T-helper 1 cell treated with Interleukin-12 subunit alpha and Interleukin-12 subunit beta and Interleukin-4 antibody, amounts not matched to agents 30 μg/mL and 1 μg/mL, for 36 hours (primary cell): ENCODE results near the gene S100A16.

Source experiments
- H3K27ac Mint-ChIP-seq: one replicate; pipeline ENCODE4 v1.8.0; 2021; ENCODE audit warnings: mild to moderate bottlenecking, mixed read lengths
- H3K27me3 Mint-ChIP-seq: one replicate; pipeline ENCODE4 v1.8.0; 2021; ENCODE audit warnings: low read depth, mixed read lengths
- H3K36me3 Mint-ChIP-seq: one replicate; pipeline ENCODE4 v1.8.0; 2021; ENCODE audit warnings: low read depth, mixed read lengths
- H3K4me1 Mint-ChIP-seq: one replicate; pipeline ENCODE4 v1.8.0; 2021; ENCODE audit warnings: low read depth, mixed read lengths
- H3K4me3 Mint-ChIP-seq: one replicate; pipeline ENCODE4 v1.8.0; 2021; ENCODE audit warnings: mild to moderate bottlenecking, moderate library complexity, mixed read lengths
- H3K9me3 Mint-ChIP-seq: one replicate; pipeline ENCODE4 v1.8.0; 2021; ENCODE audit warnings: mixed read lengths

Gene S100A16

GRCh38 chr1:153629971-153630370, 17.0 kb upstream of the S100A16 start:
- H3K27ac Mint-ChIP-seq, result no peak overlapping the region
- H3K27me3 Mint-ChIP-seq, result no peaks in the 10 kb centered on the region

GRCh38 chr1:153629343-153629665, 16.4 kb upstream of the S100A16 start:
- no peak overlapping the region for H3K4me3 Mint-ChIP-seq
- no peak overlapping the region for H3K27ac Mint-ChIP-seq
- peaks cover 12% of the 10 kb centered on the region for H3K4me1 Mint-ChIP-seq
- peaks cover 2% of the 10 kb centered on the region for H3K36me3 Mint-ChIP-seq
- H3K9me3 Mint-ChIP-seq, result no peaks in the 10 kb centered on the region
- H3K27me3 Mint-ChIP-seq, result no peaks in the 10 kb centered on the region

More at GRCh38 chr1:153629971-153630370, 17.0 kb upstream of the S100A16 start:
- Mint-ChIP-seq H3K4me1 (peaks cover 12% of the 10 kb centered on the region), H3K4me3 (no peak overlapping the region), H3K9me3 (no peaks in the 10 kb centered on the region), H3K36me3 (peaks cover 6% of the 10 kb centered on the region)

GRCh38 chr1:153628638-153629342, 15.9 kb upstream of the S100A16 start:
- H3K4me1 Mint-ChIP-seq, result peaks cover 12% of the 10 kb centered on the region
- H3K27ac Mint-ChIP-seq, result no peak overlapping the region
- no peaks in the 10 kb centered on the region for H3K36me3 Mint-ChIP-seq
- no peaks in the 10 kb centered on the region for H3K9me3 Mint-ChIP-seq
- no peaks in the 10 kb centered on the region for H3K27me3 Mint-ChIP-seq
- no peak overlapping the region for H3K4me3 Mint-ChIP-seq

GRCh38 chr1:153627715-153628626, 15.0 kb upstream of the S100A16 start, which contains the start of gene S100A1:
Gene S100A1 (plus strand): TSS chr1:153628434. CDS start chr1:153630522, 2,088 bp downstream.
- no peaks in the 10 kb centered on the region for H3K9me3 Mint-ChIP-seq
- no peak within 1 kb of the TSS for H3K27ac Mint-ChIP-seq
- no peak within 1 kb of the TSS for H3K4me3 Mint-ChIP-seq
- H3K27me3 Mint-ChIP-seq, result no peaks in the 10 kb centered on the region
- peaks cover 8% of the 10 kb centered on the region for H3K4me1 Mint-ChIP-seq
- no peaks in the 10 kb centered on the region for H3K36me3 Mint-ChIP-seq

GRCh38 chr1:153626904-153627714, 14.2 kb upstream of the S100A16 start, which contains the start of gene S100A13:
Gene S100A13 (minus strand): TSS chr1:153627505. CDS start chr1:153626472, 1,033 bp downstream.
- no peak within 1 kb of the TSS for H3K4me3 Mint-ChIP-seq

GRCh38 chr1:153626477-153626903, 13.6 kb upstream of the S100A16 start:
- H3K36me3 Mint-ChIP-seq, result no peaks in the 10 kb centered on the region
- no peaks in the 10 kb centered on the region for H3K9me3 Mint-ChIP-seq
- no peaks in the 10 kb centered on the region for H3K27me3 Mint-ChIP-seq
- H3K4me1 Mint-ChIP-seq, result peaks cover 2% of the 10 kb centered on the region
- H3K27ac Mint-ChIP-seq, result no peak overlapping the region
- no peak overlapping the region for H3K4me3 Mint-ChIP-seq

More at GRCh38 chr1:153626904-153627714, 14.2 kb upstream of the S100A16 start, which contains the start of gene S100A13:
- H3K4me1 Mint-ChIP-seq, result peaks cover 4% of the 10 kb centered on the region
- no peaks in the 10 kb centered on the region for H3K27me3 Mint-ChIP-seq
- no peak within 1 kb of the TSS for H3K27ac Mint-ChIP-seq
- no peaks in the 10 kb centered on the region for H3K9me3 Mint-ChIP-seq
- no peaks in the 10 kb centered on the region for H3K36me3 Mint-ChIP-seq

- Mint-ChIP-seq H3K27me3 (no peaks in the 10 kb centered on the region), H3K9me3 (no peaks in the 10 kb centered on the region), H3K36me3 (no peaks in the 10 kb centered on the region), H3K4me3 (no peak overlapping the region), H3K4me1 (no peaks in the 10 kb centered on the region), H3K27ac (no peak overlapping the region)
Observed at GRCh38 chr1:153624965-153625611, 12.2 kb upstream of the S100A16 start.

GRCh38 chr1:153623101-153623500, 10.2 kb upstream of the S100A16 start:
- H3K27me3 Mint-ChIP-seq, result no peaks in the 10 kb centered on the region
- H3K36me3 Mint-ChIP-seq, result no peaks in the 10 kb centered on the region
- no peak overlapping the region for H3K27ac Mint-ChIP-seq
- no peaks in the 10 kb centered on the region for H3K9me3 Mint-ChIP-seq
- no peak overlapping the region for H3K4me3 Mint-ChIP-seq
- no peaks in the 10 kb centered on the region for H3K4me1 Mint-ChIP-seq

GRCh38 chr1:153619171-153619570, 6.2 kb upstream of the S100A16 start:
- Mint-ChIP-seq H3K27me3 (no peaks in the 10 kb centered on the region), H3K4me3 (no peak overlapping the region)

GRCh38 chr1:153617663-153618062, 4.7 kb upstream of the S100A16 start:
- Mint-ChIP-seq H3K27me3 (no peaks in the 10 kb centered on the region), H3K9me3 (no peaks in the 10 kb centered on the region), H3K27ac (no peak overlapping the region)

More at GRCh38 chr1:153619171-153619570, 6.2 kb upstream of the S100A16 start:
- H3K27ac Mint-ChIP-seq, result no peak overlapping the region
- no peaks in the 10 kb centered on the region for H3K36me3 Mint-ChIP-seq
- no peaks in the 10 kb centered on the region for H3K9me3 Mint-ChIP-seq
- peaks cover 5% of the 10 kb centered on the region for H3K4me1 Mint-ChIP-seq

GRCh38 chr1:153616917-153617311, 4.0 kb upstream of the S100A16 start:
- H3K27ac Mint-ChIP-seq, result no peak overlapping the region
- H3K9me3 Mint-ChIP-seq, result no peaks in the 10 kb centered on the region
- H3K4me1 Mint-ChIP-seq, result peaks cover 5% of the 10 kb centered on the region
- no peaks in the 10 kb centered on the region for H3K27me3 Mint-ChIP-seq
- no peak overlapping the region for H3K4me3 Mint-ChIP-seq
- no peaks in the 10 kb centered on the region for H3K36me3 Mint-ChIP-seq

More at GRCh38 chr1:153617663-153618062, 4.7 kb upstream of the S100A16 start:
- H3K4me3 Mint-ChIP-seq, result no peak overlapping the region
- H3K4me1 Mint-ChIP-seq, result peaks cover 5% of the 10 kb centered on the region
- no peaks in the 10 kb centered on the region for H3K36me3 Mint-ChIP-seq

GRCh38 chr1:153616144-153616916, 3.4 kb upstream of the S100A16 start, which contains the start of gene S100A14:
Gene S100A14 (minus strand): TSS chr1:153616325. CDS start chr1:153615858, 467 bp downstream.
- no peaks in the 10 kb centered on the region for H3K9me3 Mint-ChIP-seq
- no peak within 1 kb of the TSS for H3K27ac Mint-ChIP-seq
- H3K36me3 Mint-ChIP-seq, result no peaks in the 10 kb centered on the region
- H3K4me3 Mint-ChIP-seq, result no peak within 1 kb of the TSS
- no peaks in the 10 kb centered on the region for H3K27me3 Mint-ChIP-seq
- H3K4me1 Mint-ChIP-seq, result peaks cover 5% of the 10 kb centered on the region

- no peaks in the 10 kb centered on the region for H3K36me3 Mint-ChIP-seq
- H3K4me1 Mint-ChIP-seq, result peaks cover 5% of the 10 kb centered on the region
- no peaks in the 10 kb centered on the region for H3K9me3 Mint-ChIP-seq
- H3K27me3 Mint-ChIP-seq, result no peaks in the 10 kb centered on the region
- no peak overlapping the region for H3K4me3 Mint-ChIP-seq
- no peak overlapping the region for H3K27ac Mint-ChIP-seq
Observed at GRCh38 chr1:153615406-153615805, 2.5 kb upstream of the S100A16 start.
